Brain microvascular endothelial cell (primary cell): Measurements from ENCODE around the gene SGCD.

Experiments
- DNase-seq: peaks from one replicate; pipeline ENCODE4 v3.0.0-alpha.2; 2020
- H3K27ac ChIP-seq: fragments of 250-450 bp; sonication (Bioruptor Pico); 2 replicates; pipeline ENCODE4 v1.5.1; 2020; ENCODE audit warnings: mild to moderate bottlenecking, moderate library complexity
- H3K27me3 ChIP-seq: fragments of 250-450 bp; sonication (Bioruptor Pico); replicated peaks from 2 replicates; pipeline ENCODE4 v1.5.1; 2020; ENCODE audit warnings: mild to moderate bottlenecking
- H3K36me3 ChIP-seq: fragments of 250-450 bp; sonication (Bioruptor Pico); replicated peaks from 2 replicates; pipeline ENCODE4 v1.5.1; 2020; ENCODE audit warnings: mild to moderate bottlenecking
- H3K4me3 ChIP-seq: 2 replicates; pipeline ENCODE4 v1.5.1; 2011; ENCODE audit warnings: low read depth, mild to moderate bottlenecking, control low read depth, low read length, moderate library complexity
- CTCF ChIP-seq: IDR thresholded peaks from 2 replicates; pipeline ENCODE4 v1.5.1; 2011; ENCODE audit warnings: low read depth, mild to moderate bottlenecking, moderate library complexity, low read length, control low read depth, inconsistent platforms; ENCODE audit errors: missing control alignments
- in situ Hi-C: cut with HindIII; loops from 2 replicates; pipeline ENCODE4 v1.10.0; 2017; ENCODE audit warnings: low sequenced_read_pairs, low pct_ligation_motif_present

Gene SGCD

GRCh38 chr5:156706631-156707030 is 379.7 kb downstream of the SGCD start:
- TF ChIP-seq CTCF = no peak
- DNase-seq = no peak
- H3K36me3 ChIP-seq = no peaks in the 10 kb centered on the region
- H3K27ac ChIP-seq = no peak overlapping the region
- H3K27me3 ChIP-seq = no peaks in the 10 kb centered on the region
- in situ Hi-C loops = no loop called here
- no peak overlapping the region for H3K4me3 ChIP-seq

GRCh38 chr5:156707750-156708149 is 380.8 kb downstream of the SGCD start:
- Histone ChIP-seq H3K36me3 (no peaks in the 10 kb centered on the region), H3K4me3 (no peak overlapping the region), H3K27ac (no peak overlapping the region), H3K27me3 (no peaks in the 10 kb centered on the region)
- DNase-seq = no peak
- in situ Hi-C loops = no loop called here
- no peak for TF ChIP-seq CTCF

GRCh38 chr5:156715287-156715686 is 388.3 kb downstream of the SGCD start:
- no peak overlapping the region for H3K4me3 ChIP-seq
- no peaks in the 10 kb centered on the region for H3K27me3 ChIP-seq
- H3K27ac ChIP-seq = no peak overlapping the region
- H3K36me3 ChIP-seq = no peaks in the 10 kb centered on the region
- no peak for TF ChIP-seq CTCF
- DNase-seq = no peak
- in situ Hi-C loops = no loop called here

GRCh38 chr5:156716591-156717380 is 389.8 kb downstream of the SGCD start:
- in situ Hi-C loops = no loop called here
- TF ChIP-seq CTCF = no peak
- DNase-seq = no peak
- Histone ChIP-seq H3K27ac (no peak overlapping the region), H3K4me3 (no peak overlapping the region), H3K36me3 (no peaks in the 10 kb centered on the region), H3K27me3 (no peaks in the 10 kb centered on the region)

- no peaks in the 10 kb centered on the region for H3K27me3 ChIP-seq
- in situ Hi-C loops = no loop called here
Observed at GRCh38 chr5:156718985-156719384, 392.0 kb downstream of the SGCD start.

More at GRCh38 chr5:156718985-156719384, 392.0 kb downstream of the SGCD start:
- H3K27ac ChIP-seq = no peak overlapping the region
- H3K36me3 ChIP-seq = no peaks in the 10 kb centered on the region
- DNase-seq = no peak
- TF ChIP-seq CTCF = no peak
- no peak overlapping the region for H3K4me3 ChIP-seq
